ENCODE data around the gene GPR65.

- TF ChIP-seq POLR2A (IDR thresholded peaks at IDR 0.05) (no peak), EP300 (IDR thresholded peaks at IDR 0.05) (no peak), CTCF (IDR thresholded peaks at IDR 0.05) (no peak), POLR2AphosphoS5 (IDR thresholded peaks at IDR 0.05) (no peak)
Observed at GRCh38 chr14:88009486-88009885, 4.6 kb downstream of the GPR65 start.

Data from suprapubic skin (tissue), 4 donors.